ENCODE data around the gene FLRT1. TPM values are rescaled to one million over a fixed set of nuclear protein-coding genes. Genes with fewer than 3 reads are reported as not detected.

The FLRT1 gene
- polyA plus RNA-seq, 6 donors from 2014 or later: not detected

DNA sequence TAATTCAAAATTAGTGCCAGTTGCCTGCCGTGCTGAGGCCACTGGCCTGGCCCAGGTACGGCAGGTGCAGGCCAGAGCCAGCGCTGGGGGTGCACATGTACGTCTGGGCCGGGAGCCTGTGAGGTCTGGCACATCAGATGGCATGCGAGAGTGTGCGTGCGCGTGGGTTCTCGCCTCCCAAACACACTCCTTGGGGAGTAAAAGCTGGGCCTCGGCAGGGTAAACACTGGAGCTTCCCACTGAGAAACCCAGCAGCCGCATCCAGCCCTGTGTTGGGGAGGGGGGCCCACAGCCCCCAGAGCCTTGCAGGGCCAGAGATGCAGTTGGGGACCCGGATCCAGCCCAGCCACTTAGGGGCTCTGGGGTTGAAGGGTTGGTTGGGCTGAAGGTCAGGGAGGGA is 37.8 kb downstream of the FLRT1 start:
- no peaks in the 10 kb centered on the region for H3K9me3 Mint-ChIP-seq
- H3K27ac Mint-ChIP-seq: no peak overlapping the region
- no peak for DNase-seq
- no peak overlapping the region for H3K4me3 Mint-ChIP-seq
- no peaks in the 10 kb centered on the region for H3K4me1 Mint-ChIP-seq
- H3K27me3 Mint-ChIP-seq: no peaks in the 10 kb centered on the region
- H3K36me3 Mint-ChIP-seq: no peaks in the 10 kb centered on the region
- no peak for ATAC-seq (ENCODE audit: low read depth in 2 of 2)

DNA sequence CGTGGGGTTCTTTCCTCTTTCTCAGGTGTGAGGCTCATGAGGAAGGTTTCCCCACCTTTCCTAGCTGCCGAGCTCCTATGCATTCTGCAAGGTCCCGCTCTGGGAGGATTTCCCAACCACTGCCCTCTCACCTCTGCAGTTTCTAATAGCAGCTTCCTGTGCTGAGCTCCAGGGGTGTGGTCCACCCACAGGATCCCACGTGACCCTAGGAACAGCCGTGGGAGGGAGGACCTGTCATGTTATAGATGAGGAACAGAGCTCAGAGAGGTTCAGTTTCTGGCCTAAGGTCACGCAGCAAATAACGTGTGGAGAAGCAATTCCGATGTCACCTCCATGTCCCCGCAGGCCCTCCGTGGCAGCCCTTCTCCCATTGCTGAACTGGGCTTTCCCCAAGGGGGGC is 38.5 kb downstream of the FLRT1 start:
- H3K36me3 Mint-ChIP-seq: no peaks in the 10 kb centered on the region
- DNase-seq: no peak
- H3K4me3 Mint-ChIP-seq: no peak overlapping the region
- no peaks in the 10 kb centered on the region for H3K27me3 Mint-ChIP-seq
- ATAC-seq (ENCODE audit: low read depth in 2 of 2): no peak
- no peaks in the 10 kb centered on the region for H3K4me1 Mint-ChIP-seq
- H3K27ac Mint-ChIP-seq: no peak overlapping the region
- no peaks in the 10 kb centered on the region for H3K9me3 Mint-ChIP-seq

DNA sequence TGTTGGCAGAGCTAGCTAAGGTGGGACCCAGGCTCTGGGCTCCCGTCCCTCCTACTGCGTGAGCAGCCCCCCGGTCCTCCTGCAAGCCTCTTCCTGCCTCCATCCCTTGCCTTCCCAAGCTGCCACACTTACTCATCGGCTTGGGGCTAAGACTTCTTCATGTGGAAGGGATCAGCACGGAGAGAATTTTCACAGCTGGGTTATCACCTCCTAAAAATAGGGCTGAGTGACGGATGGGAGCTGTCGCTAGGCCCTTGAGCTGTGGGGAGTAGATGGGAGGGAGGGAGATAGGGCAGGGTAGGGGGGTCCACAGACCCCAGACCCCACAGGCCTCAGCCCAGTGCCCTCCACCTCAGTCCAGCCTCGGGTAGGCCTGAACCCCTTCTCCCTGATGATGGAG is 41.0 kb downstream of the FLRT1 start:
- DNase-seq: no peak
- H3K9me3 Mint-ChIP-seq: no peaks in the 10 kb centered on the region
- H3K27me3 Mint-ChIP-seq: no peaks in the 10 kb centered on the region
- no peak overlapping the region for H3K27ac Mint-ChIP-seq
- no peaks in the 10 kb centered on the region for H3K4me1 Mint-ChIP-seq
- no peak overlapping the region for H3K4me3 Mint-ChIP-seq
- H3K36me3 Mint-ChIP-seq: no peaks in the 10 kb centered on the region
- no peak for ATAC-seq (ENCODE audit: low read depth in 2 of 2)

DNA sequence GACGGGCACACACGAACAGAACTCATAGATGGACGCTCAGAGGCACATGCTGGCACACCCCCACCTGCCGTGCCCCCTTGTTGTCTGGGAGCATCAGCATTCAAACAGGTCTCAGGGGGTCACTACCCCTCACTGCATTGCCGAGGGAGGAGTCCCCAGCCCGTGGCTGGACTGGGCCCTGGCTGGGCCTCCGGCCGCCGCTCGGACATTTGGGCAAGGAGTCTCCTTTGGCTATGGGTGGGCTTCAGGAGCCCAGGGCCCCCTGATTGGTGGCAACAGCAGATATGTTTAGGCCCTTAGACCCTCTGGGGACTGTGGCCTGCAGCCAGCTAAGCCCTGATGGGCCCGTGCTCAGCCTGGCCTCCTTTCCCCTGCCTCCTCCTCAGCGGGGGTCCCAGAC is 41.9 kb downstream of the FLRT1 start:
- H3K36me3 Mint-ChIP-seq: no peaks in the 10 kb centered on the region
- H3K27me3 Mint-ChIP-seq: no peaks in the 10 kb centered on the region
- H3K4me3 Mint-ChIP-seq: no peak overlapping the region
- ATAC-seq (ENCODE audit: low read depth in 2 of 2) (no peak), DNase-seq (no peak)
- no peaks in the 10 kb centered on the region for H3K4me1 Mint-ChIP-seq
- H3K9me3 Mint-ChIP-seq: no peaks in the 10 kb centered on the region
- no peak overlapping the region for H3K27ac Mint-ChIP-seq

DNA sequence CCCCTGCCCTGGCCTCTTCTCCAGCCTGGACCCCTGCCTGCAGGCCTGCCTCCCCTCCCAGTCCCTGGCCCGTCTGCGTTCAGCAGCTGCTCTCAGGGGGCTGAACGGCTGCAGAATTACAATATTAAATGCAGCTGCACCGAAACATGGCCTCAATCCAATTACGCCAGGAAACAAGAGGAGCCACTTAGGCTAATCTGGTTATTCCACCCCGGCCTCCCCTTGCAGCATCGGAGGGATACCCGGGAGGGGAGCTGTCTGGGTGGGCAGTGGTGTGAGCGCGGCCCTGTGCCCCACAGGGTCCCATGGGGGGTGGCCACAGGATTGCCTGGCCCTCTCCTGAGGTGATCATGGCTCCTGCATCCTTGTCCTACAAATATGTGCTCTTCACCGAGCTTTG is 42.6 kb downstream of the FLRT1 start:
- Mint-ChIP-seq H3K4me3 (no peak overlapping the region), H3K4me1 (no peaks in the 10 kb centered on the region), H3K27me3 (no peaks in the 10 kb centered on the region), H3K9me3 (no peaks in the 10 kb centered on the region), H3K27ac (peak overlapping the region in 1 of 6 donors; percentile 56), H3K36me3 (no peaks in the 10 kb centered on the region)
- no peak for ATAC-seq (ENCODE audit: low read depth in 2 of 2)
- no peak for DNase-seq

DNA sequence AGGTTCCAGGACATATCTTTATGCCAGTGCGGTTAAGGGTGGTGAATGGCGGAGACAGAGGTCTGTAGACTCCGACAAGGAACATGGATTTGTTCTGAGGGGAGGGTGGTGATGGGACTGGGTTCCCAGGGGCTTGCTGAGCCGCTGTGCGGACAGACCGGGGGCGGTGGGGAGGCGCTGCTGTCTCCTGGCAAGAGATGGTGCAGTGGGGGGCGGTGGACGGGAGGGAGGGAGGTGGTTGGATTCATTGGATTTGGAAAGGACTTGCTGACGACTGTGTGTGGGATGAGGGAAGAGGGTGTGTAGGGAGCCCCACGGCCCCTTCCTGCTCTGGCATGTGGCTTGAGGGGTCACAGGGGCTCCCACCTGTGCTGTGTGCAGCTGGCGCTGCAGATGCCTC is 43.2 kb downstream of the FLRT1 start:
- Mint-ChIP-seq H3K36me3 (no peaks in the 10 kb centered on the region), H3K27ac (peak overlapping the region in 1 of 6 donors; percentile 37), H3K4me1 (no peaks in the 10 kb centered on the region), H3K27me3 (no peaks in the 10 kb centered on the region), H3K9me3 (no peaks in the 10 kb centered on the region), H3K4me3 (no peak overlapping the region)
- DNase-seq (no peak), ATAC-seq (ENCODE audit: low read depth in 2 of 2) (no peak)

DNA sequence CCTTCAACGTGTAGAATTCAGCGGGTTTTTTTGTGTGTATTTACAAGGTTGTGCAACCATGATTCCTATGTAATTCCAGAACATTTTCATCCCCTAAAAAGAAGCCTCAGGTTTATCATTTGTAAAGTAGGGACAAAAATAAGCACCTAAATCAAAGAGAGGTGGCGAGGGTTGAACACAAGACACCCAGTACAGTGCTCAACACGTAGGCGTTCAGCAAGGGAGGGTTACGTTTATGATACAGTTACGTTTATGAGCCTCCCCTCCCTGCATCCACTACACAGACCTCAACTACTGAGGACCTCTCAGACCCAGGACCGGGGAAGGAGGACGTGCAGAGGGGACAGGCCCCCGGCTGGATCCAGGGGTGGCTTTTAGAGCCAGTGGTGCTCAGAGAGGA is 44.7 kb downstream of the FLRT1 start:
- no peaks in the 10 kb centered on the region for H3K9me3 Mint-ChIP-seq
- ATAC-seq (ENCODE audit: low read depth in 2 of 2) (no peak), DNase-seq (no peak)
- no peaks in the 10 kb centered on the region for H3K36me3 Mint-ChIP-seq
- no peak overlapping the region for H3K4me3 Mint-ChIP-seq
- no peaks in the 10 kb centered on the region for H3K27me3 Mint-ChIP-seq
- peak overlapping the region in 1 of 6 donors; percentile 58 for H3K27ac Mint-ChIP-seq
- no peaks in the 10 kb centered on the region for H3K4me1 Mint-ChIP-seq

DNA sequence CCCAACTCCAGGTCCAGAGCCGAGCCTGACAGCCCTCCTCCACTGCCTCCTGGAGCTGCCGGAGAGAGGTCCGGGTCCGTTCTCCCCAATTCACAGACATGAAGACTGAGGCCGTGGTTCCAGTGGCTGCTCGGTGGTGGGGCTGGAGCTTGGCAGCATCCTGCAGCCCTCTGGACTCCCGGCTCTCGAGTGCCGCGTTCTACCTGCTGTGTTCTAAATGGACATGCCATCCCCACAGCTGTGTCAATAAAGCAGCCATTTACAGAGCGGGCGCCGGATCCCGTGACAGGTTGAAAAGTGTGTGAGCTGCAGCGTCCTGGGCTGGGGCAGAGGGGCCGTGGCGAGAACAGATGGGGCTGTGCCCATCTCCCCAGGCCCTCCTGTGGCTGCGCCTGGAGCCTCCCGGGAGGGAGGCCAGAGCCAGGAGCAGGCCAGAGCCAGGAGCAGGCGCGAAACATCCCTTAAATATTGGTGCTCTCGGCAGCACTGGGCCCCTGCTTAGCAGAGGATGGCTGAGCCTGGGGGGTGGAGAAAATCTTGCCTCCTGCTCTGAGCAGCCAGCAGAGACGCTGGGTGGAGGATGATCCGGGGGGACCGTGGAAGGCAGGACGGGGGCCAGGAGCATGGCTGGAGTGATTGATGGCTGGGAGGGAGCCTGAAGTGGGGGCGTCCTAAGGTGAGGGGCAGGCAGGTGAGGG is 46.2 kb downstream of the FLRT1 start:
- ATAC-seq (ENCODE audit: low read depth in 2 of 2): no peak
- Mint-ChIP-seq H3K4me3 (no peak overlapping the region), H3K4me1 (no peaks in the 10 kb centered on the region), H3K36me3 (no peaks in the 10 kb centered on the region), H3K27me3 (no peaks in the 10 kb centered on the region), H3K9me3 (no peaks in the 10 kb centered on the region), H3K27ac (no peak overlapping the region)
- no peak for DNase-seq

DNA sequence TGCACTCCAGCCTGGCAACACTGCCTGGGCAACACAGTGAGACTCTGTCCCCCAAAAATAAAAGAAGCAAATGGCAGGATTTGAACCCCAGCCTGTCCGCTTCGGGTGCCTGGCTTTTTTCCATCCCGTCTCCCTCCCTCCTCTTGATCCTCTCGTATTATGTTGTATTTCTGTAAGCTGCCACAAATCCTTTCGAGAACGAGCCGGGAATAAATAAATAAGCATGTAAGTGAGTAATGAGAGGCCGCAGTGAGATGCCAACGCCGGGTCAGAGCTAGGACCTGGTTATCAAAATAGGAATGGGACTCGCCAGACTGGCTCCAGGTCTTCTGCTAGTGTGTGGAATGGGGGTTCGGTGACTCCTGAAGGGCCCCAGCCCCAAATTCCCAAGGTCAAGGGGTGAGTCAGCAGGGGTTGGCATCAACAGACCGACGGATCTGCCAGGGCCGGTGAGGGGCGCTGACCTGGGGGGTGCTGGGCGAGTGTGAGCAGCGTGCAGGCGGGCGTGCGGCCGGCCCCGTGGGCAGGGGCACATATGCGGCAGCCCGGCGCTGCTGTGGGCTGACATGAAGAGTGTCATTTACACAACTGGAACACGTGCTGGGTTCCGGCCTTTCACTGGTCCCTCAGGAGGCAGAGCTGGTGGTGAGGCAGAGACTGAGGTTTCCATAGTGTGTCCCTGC is 47.8 kb downstream of the FLRT1 start:
- no peak for ATAC-seq (ENCODE audit: low read depth in 2 of 2)
- H3K27ac Mint-ChIP-seq: no peak overlapping the region
- no peaks in the 10 kb centered on the region for H3K9me3 Mint-ChIP-seq
- no peak overlapping the region for H3K4me3 Mint-ChIP-seq
- no peaks in the 10 kb centered on the region for H3K27me3 Mint-ChIP-seq
- H3K4me1 Mint-ChIP-seq: no peaks in the 10 kb centered on the region
- DNase-seq: no peak
- H3K36me3 Mint-ChIP-seq: no peaks in the 10 kb centered on the region

DNA sequence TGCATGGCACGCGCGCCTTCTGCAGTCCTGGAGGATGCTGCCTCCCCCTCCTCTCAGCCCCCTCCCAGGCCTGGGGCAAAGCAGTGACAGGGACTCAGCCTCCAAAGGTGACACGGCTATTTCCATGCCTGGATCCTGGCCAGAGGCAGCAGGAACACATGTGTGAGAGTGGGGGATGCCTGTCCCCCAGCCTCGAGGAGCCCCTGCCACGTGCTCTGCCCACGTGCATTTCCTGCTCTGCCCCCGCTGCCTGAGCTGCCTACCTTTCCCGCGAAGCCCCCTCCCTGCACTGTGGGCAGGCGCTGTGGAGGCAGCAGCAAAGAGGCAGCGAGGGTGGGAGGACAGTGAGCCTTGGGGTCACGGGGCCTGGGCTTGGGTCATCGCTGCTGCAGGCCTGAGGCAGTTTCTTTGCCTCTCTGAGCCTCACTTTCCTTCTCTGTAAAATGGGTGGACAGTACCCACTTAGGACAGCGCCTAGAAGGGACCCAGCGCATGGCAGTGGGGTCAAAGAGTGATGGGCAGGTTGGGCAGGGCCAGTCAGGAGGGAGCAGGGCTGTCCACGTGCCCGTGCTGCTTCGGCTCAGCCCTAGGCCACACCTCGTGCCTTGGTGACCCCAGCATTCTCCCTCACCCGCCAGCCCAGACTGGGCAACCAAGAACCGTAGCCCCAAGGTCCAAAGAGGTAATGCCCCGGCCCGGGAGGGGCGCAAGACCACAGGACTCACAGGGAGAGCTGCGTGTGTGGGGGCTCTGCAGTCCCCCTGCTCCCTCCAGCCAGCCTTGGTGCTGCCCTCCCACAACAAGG is 48.6 kb downstream of the FLRT1 start:
- no peak overlapping the region for H3K4me3 Mint-ChIP-seq
- H3K4me1 Mint-ChIP-seq: no peaks in the 10 kb centered on the region
- H3K27me3 Mint-ChIP-seq: no peaks in the 10 kb centered on the region
- ATAC-seq (ENCODE audit: low read depth in 2 of 2) (no peak), DNase-seq (no peak)
- H3K27ac Mint-ChIP-seq: no peak overlapping the region
- no peaks in the 10 kb centered on the region for H3K36me3 Mint-ChIP-seq
- no peaks in the 10 kb centered on the region for H3K9me3 Mint-ChIP-seq

DNA sequence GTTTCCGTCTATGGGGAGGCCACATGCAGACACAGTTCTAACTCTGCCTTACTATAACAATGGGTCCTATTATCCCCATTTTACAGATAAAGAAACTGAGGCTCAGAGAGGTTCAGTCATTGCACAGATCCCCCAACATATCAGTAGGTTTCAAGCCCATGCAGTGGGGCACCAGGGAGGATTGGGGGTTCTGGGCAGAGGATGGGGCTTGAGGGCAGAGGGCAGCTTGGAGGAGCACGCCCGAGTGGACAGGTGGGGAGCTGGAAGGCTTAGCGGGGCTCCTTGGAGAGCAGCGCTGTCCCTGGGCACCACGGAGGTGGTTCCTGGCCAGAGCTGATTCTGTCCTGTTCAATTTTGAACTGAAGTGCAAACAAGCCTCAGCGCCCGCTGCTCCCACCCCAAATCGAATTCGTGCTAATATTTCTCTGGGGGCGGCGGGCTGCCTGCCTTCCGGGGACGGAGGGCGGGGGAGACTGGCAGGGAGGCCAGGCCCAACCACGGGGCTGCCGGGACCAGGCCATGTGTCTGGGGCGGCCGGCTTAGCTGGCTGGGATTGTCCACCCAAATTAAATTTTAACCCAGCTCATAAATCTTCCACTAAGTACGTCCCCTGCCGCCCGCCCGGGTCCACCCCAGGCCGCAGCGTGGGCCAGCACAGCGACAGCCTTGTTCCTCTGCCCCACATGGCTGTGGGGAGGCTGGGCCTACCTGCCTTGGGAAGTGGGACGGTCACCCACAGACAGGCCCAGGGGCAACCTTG is 49.4 kb downstream of the FLRT1 start:
- ATAC-seq (ENCODE audit: low read depth in 2 of 2) (no peak), DNase-seq (no peak)
- Mint-ChIP-seq H3K9me3 (no peaks in the 10 kb centered on the region), H3K27ac (no peak overlapping the region), H3K4me3 (no peak overlapping the region), H3K27me3 (no peaks in the 10 kb centered on the region), H3K4me1 (no peaks in the 10 kb centered on the region), H3K36me3 (no peaks in the 10 kb centered on the region)
